Neural crest cell (in vitro differentiated cells): ENCODE results near the gene WBP2NL. TPM values are rescaled to one million over a fixed set of nuclear protein-coding genes. Genes with fewer than 3 reads are reported as not detected.

Experiments
- DNase-seq: peaks from one replicate; pipeline ENCODE4 v3.0.0; 2021; ENCODE audit warnings: low read depth, mixed read lengths, low spot score
- H3K27ac Mint-ChIP-seq: one replicate; pipeline ENCODE4 v1.8.0; 2021; ENCODE audit warnings: mild to moderate bottlenecking, mixed read lengths; ENCODE audit not compliant: unreplicated experiment
- H3K27me3 Mint-ChIP-seq: 2 replicates; pipeline ENCODE4 v1.8.0; 2021; ENCODE audit warnings: low read depth, mild to moderate bottlenecking, mixed read lengths
- H3K36me3 Mint-ChIP-seq: 2 replicates; pipeline ENCODE4 v1.8.0; 2021; ENCODE audit warnings: low read depth, mild to moderate bottlenecking, mixed read lengths
- H3K4me1 Mint-ChIP-seq: 2 replicates; pipeline ENCODE4 v1.8.0; 2021; ENCODE audit warnings: mixed read lengths
- H3K4me3 Mint-ChIP-seq: one replicate; pipeline ENCODE4 v1.8.0; 2021; ENCODE audit warnings: mild to moderate bottlenecking, mixed read lengths
- H3K9me3 Mint-ChIP-seq: 2 replicates; pipeline ENCODE4 v1.8.0; 2021; ENCODE audit warnings: mixed read lengths
- CTCF ChIP-seq: fragments of 200-600 bp; sonication (generic); conservative IDR thresholded peaks from 2 replicates; pipeline ENCODE4 v1.5.0; 2021; ENCODE audit warnings: antibody characterized with exemption, mild to moderate bottlenecking
- total RNA-seq: library from RNA; stranded (reverse); gene quantifications from 2 replicates; pipeline ENCODE4 v1.2.1, GENCODE V29; 2021

WBP2NL gene
- total RNA-seq, 1 donor from 2014 or later, result not detected

GRCh38 chr22:42065438-42066125, 67.0 kb downstream of the WBP2NL start:
- no peaks in the 10 kb centered on the region for H3K27me3 Mint-ChIP-seq
- H3K36me3 Mint-ChIP-seq, result peaks cover 11% of the 10 kb centered on the region
- no peak overlapping the region for H3K27ac Mint-ChIP-seq
- TF ChIP-seq CTCF, result no peak
- peak overlapping the region; percentile 39 for H3K4me3 Mint-ChIP-seq
- peaks cover 21% of the 10 kb centered on the region for H3K4me1 Mint-ChIP-seq
- H3K9me3 Mint-ChIP-seq, result no peaks in the 10 kb centered on the region
- no peak for DNase-seq

GRCh38 chr22:42066126-42066761, 67.7 kb downstream of the WBP2NL start:
- peaks cover 27% of the 10 kb centered on the region for H3K4me1 Mint-ChIP-seq
- no peaks in the 10 kb centered on the region for H3K27me3 Mint-ChIP-seq
- H3K9me3 Mint-ChIP-seq, result no peaks in the 10 kb centered on the region
- peaks cover 11% of the 10 kb centered on the region for H3K36me3 Mint-ChIP-seq
- H3K27ac Mint-ChIP-seq, result no peak overlapping the region
- no peak overlapping the region for H3K4me3 Mint-ChIP-seq
- no peak for TF ChIP-seq CTCF
- no peak for DNase-seq

GRCh38 chr22:42066937-42067336, 68.3 kb downstream of the WBP2NL start:
- DNase-seq, result no peak
- no peaks in the 10 kb centered on the region for H3K9me3 Mint-ChIP-seq
- TF ChIP-seq CTCF, result no peak
- H3K4me3 Mint-ChIP-seq, result no peak overlapping the region
- H3K4me1 Mint-ChIP-seq, result peaks cover 29% of the 10 kb centered on the region
- H3K27me3 Mint-ChIP-seq, result no peaks in the 10 kb centered on the region
- no peak overlapping the region for H3K27ac Mint-ChIP-seq
- peaks cover 11% of the 10 kb centered on the region for H3K36me3 Mint-ChIP-seq

GRCh38 chr22:42067671-42068251, 69.2 kb downstream of the WBP2NL start:
- peaks cover 32% of the 10 kb centered on the region for H3K4me1 Mint-ChIP-seq
- no peaks in the 10 kb centered on the region for H3K9me3 Mint-ChIP-seq

GRCh38 chr22:42068291-42068690, 69.7 kb downstream of the WBP2NL start:
- DNase-seq, result no peak
- peaks cover 8% of the 10 kb centered on the region for H3K36me3 Mint-ChIP-seq
- H3K9me3 Mint-ChIP-seq, result no peaks in the 10 kb centered on the region
- peaks cover 34% of the 10 kb centered on the region for H3K4me1 Mint-ChIP-seq
- H3K27ac Mint-ChIP-seq, result no peak overlapping the region
- TF ChIP-seq CTCF, result no peak
- peak overlapping the region; percentile 81 for H3K4me3 Mint-ChIP-seq
- no peaks in the 10 kb centered on the region for H3K27me3 Mint-ChIP-seq

More at GRCh38 chr22:42067671-42068251, 69.2 kb downstream of the WBP2NL start:
- Mint-ChIP-seq H3K27ac (no peak overlapping the region), H3K36me3 (peaks cover 11% of the 10 kb centered on the region), H3K4me3 (no peak overlapping the region), H3K27me3 (no peaks in the 10 kb centered on the region)
- TF ChIP-seq CTCF, result no peak
- no peak for DNase-seq
